Astrocyte (in vitro differentiated cells and primary cell): ENCODE measurements around the gene NEMP2. TPM values are rescaled to one million over a fixed set of nuclear protein-coding genes. Genes with fewer than 3 reads are reported as not detected.

ENCODE experiments used
- DNase-seq: peaks from one replicate; pipeline ENCODE4 v3.0.0-alpha.2; 2010; ENCODE audit warnings: low read depth
- FAIRE-seq: peaks from 2 replicates; lab custom pipeline; 2011; peaks lifted over from hg19 to GRCh38; lab: Jason Lieb, UNC
- H2AFZ ChIP-seq: 2 replicates; pipeline ENCODE4 v1.6.0; 2012; ENCODE audit warnings: low read depth, low read length, inconsistent platforms
- H3K27ac ChIP-seq: 2 replicates; pipeline ENCODE4 v1.5.1; 2011; ENCODE audit warnings: low read depth, low read length, inconsistent platforms
- H3K27me3 ChIP-seq: 2 replicates; pipeline ENCODE4 v1.6.0; 2011; ENCODE audit warnings: low read length, inconsistent platforms; ENCODE audit not compliant: insufficient read depth
- H3K36me3 ChIP-seq: 2 replicates; pipeline ENCODE4 v1.5.1; 2011; ENCODE audit warnings: low read length, inconsistent platforms; ENCODE audit not compliant: insufficient read depth
- H3K4me1 ChIP-seq: 2 replicates; pipeline ENCODE4 v1.5.1; 2011; ENCODE audit warnings: low read length, inconsistent platforms; ENCODE audit not compliant: insufficient read depth
- H3K4me2 ChIP-seq: 2 replicates; pipeline ENCODE4 v1.6.0; 2012; ENCODE audit warnings: low read length, inconsistent platforms
- H3K4me3 ChIP-seq: 2 replicates; pipeline ENCODE4 v1.5.1; 2011; ENCODE audit warnings: low read depth, mild to moderate bottlenecking, low read length, inconsistent platforms; ENCODE audit not compliant: insufficient read depth
- H3K79me2 ChIP-seq: 2 replicates; pipeline ENCODE4 v1.6.0; 2012; ENCODE audit warnings: mild to moderate bottlenecking, low read length, inconsistent platforms; ENCODE audit not compliant: insufficient read depth
- H3K9ac ChIP-seq: 2 replicates; pipeline ENCODE4 v1.6.0; 2012; ENCODE audit warnings: mild to moderate bottlenecking, low read length, inconsistent platforms
- H3K9me3 ChIP-seq: 2 replicates; pipeline ENCODE4 v1.5.1; 2012; ENCODE audit warnings: low read depth, mild to moderate bottlenecking, low read length, inconsistent platforms; ENCODE audit not compliant: insufficient read depth
- H4K20me1 ChIP-seq: 2 replicates; pipeline ENCODE4 v1.6.0; 2012; ENCODE audit warnings: low read length, inconsistent platforms; ENCODE audit not compliant: insufficient read depth
- H3K27ac Mint-ChIP-seq: one replicate; pipeline ENCODE4 v1.8.0; 2021; ENCODE audit warnings: mild to moderate bottlenecking, mixed read lengths; ENCODE audit not compliant: unreplicated experiment
- H3K27me3 Mint-ChIP-seq: one replicate; pipeline ENCODE4 v1.8.0; 2021; ENCODE audit warnings: low read depth, mixed read lengths; ENCODE audit not compliant: unreplicated experiment
- H3K36me3 Mint-ChIP-seq: one replicate; pipeline ENCODE4 v1.8.0; 2021; ENCODE audit warnings: low read depth, mixed read lengths; ENCODE audit not compliant: unreplicated experiment
- H3K4me1 Mint-ChIP-seq: one replicate; pipeline ENCODE4 v1.8.0; 2021; ENCODE audit warnings: low read depth, mixed read lengths; ENCODE audit not compliant: unreplicated experiment
- H3K4me3 Mint-ChIP-seq: one replicate; pipeline ENCODE4 v1.8.0; 2021; ENCODE audit warnings: mild to moderate bottlenecking, moderate library complexity, mixed read lengths; ENCODE audit not compliant: unreplicated experiment
- H3K9me3 Mint-ChIP-seq: one replicate; pipeline ENCODE4 v1.8.0; 2021; ENCODE audit warnings: mild to moderate bottlenecking, mixed read lengths; ENCODE audit not compliant: unreplicated experiment
- EZH2 ChIP-seq: IDR thresholded peaks from 2 replicates; pipeline ENCODE4 v1.6.1; 2012; ENCODE audit warnings: mild to moderate bottlenecking, low read length, inconsistent platforms; ENCODE audit not compliant: insufficient read depth
- total RNA-seq: library from RNA; stranded (reverse); gene quantifications from 2 replicates; pipeline ENCODE4 v1.2.1, GENCODE V29; 2021
- TF ChIP-seq, protein P1 (sequence below): IDR thresholded peaks from 2 replicates; pipeline ENCODE4 v1.5.1; 2011; ENCODE audit warnings: low read depth, mild to moderate bottlenecking, inconsistent platforms, low read length, moderate library complexity; ENCODE audit not compliant: insufficient read depth

Gene NEMP2
- total RNA-seq, 1 donor from 2014 or later: 2.7 TPM

DNA sequence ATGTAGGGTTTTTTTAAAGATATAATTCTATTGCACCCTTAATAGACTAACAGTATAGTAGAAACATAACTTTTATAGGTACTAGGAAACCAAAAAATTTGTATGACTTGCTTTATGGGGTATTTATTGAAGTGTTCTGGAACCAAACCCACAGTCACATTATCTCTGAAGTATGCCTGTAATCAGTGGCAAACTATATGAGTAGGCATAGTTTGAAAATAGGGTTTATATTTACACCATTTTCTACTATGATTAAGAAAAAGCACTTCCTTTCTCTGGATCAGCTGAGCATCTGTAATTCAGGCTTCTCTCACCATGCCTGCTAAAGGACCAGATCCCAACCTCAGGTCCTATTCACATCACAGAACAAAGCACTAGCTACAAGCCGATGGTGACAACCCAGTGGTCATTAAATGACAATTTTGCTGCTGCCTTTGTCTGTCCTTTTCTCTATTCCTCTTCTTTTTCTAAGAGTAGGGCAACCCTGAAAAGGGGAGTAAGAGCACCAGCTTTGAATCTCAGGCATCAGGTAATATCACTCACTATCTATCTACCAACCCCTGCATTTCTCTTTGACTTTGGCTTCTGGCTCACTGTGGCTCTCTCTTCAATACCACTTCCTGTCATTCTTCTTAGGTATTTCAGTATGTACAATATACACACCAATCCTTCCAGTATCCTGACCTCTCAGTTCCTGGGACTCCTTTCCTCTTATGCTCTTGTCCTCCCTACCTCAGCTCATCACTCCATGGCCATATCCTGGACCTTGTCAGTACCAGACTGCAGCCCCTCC lies 14.4 kb downstream of the NEMP2 start:
- Histone ChIP-seq H3K9ac (no peak overlapping the region), H3K79me2 (no peaks in the 10 kb centered on the region), H3K36me3 (no peaks in the 10 kb centered on the region), H3K27ac (no peak overlapping the region), H3K4me3 (no peak overlapping the region), H4K20me1 (no peaks in the 10 kb centered on the region), H3K9me3 (no peaks in the 10 kb centered on the region), H3K27me3 (no peaks in the 10 kb centered on the region), H3K4me1 (no peaks in the 10 kb centered on the region), H3K4me2 (no peak overlapping the region), H2AFZ (no peak overlapping the region)
- Mint-ChIP-seq H3K9me3 (peaks cover 2% of the 10 kb centered on the region), H3K4me3 (no peak overlapping the region), H3K4me1 (no peaks in the 10 kb centered on the region), H3K27me3 (peaks cover 9% of the 10 kb centered on the region), H3K36me3 (no peaks in the 10 kb centered on the region), H3K27ac (no peak overlapping the region)
- TF ChIP-seq, protein P1, sequence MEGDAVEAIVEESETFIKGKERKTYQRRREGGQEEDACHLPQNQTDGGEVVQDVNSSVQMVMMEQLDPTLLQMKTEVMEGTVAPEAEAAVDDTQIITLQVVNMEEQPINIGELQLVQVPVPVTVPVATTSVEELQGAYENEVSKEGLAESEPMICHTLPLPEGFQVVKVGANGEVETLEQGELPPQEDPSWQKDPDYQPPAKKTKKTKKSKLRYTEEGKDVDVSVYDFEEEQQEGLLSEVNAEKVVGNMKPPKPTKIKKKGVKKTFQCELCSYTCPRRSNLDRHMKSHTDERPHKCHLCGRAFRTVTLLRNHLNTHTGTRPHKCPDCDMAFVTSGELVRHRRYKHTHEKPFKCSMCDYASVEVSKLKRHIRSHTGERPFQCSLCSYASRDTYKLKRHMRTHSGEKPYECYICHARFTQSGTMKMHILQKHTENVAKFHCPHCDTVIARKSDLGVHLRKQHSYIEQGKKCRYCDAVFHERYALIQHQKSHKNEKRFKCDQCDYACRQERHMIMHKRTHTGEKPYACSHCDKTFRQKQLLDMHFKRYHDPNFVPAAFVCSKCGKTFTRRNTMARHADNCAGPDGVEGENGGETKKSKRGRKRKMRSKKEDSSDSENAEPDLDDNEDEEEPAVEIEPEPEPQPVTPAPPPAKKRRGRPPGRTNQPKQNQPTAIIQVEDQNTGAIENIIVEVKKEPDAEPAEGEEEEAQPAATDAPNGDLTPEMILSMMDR: no peak
- no peak for TF ChIP-seq EZH2
- no peak for FAIRE-seq
- DNase-seq: no peak

GRCh38 chr2:190517468-190517867 lies 17.1 kb downstream of the NEMP2 start:
- H4K20me1 ChIP-seq: no peaks in the 10 kb centered on the region
- H3K4me2 ChIP-seq: no peak overlapping the region
- no peak overlapping the region for H3K27ac ChIP-seq
- Mint-ChIP-seq H3K27ac (no peak overlapping the region), H3K4me3 (no peak overlapping the region), H3K27me3 (peaks cover 9% of the 10 kb centered on the region), H3K4me1 (no peaks in the 10 kb centered on the region), H3K36me3 (no peaks in the 10 kb centered on the region), H3K9me3 (peaks cover 2% of the 10 kb centered on the region)
- FAIRE-seq (no peak), DNase-seq (no peak)
- H3K9me3 ChIP-seq: no peaks in the 10 kb centered on the region
- H2AFZ ChIP-seq: no peak overlapping the region
- H3K27me3 ChIP-seq: no peaks in the 10 kb centered on the region
- no peaks in the 10 kb centered on the region for H3K4me1 ChIP-seq
- no peaks in the 10 kb centered on the region for H3K79me2 ChIP-seq
- no peak overlapping the region for H3K9ac ChIP-seq
- no peak overlapping the region for H3K4me3 ChIP-seq
- no peaks in the 10 kb centered on the region for H3K36me3 ChIP-seq
- TF ChIP-seq, protein P1: no peak
- no peak for TF ChIP-seq EZH2

- H3K27me3 ChIP-seq: no peaks in the 10 kb centered on the region
- no peak overlapping the region for H2AFZ ChIP-seq
- TF ChIP-seq EZH2: no peak
- TF ChIP-seq, protein P1: no peak
- no peak for FAIRE-seq
- H3K4me1 ChIP-seq: no peaks in the 10 kb centered on the region
- no peaks in the 10 kb centered on the region for H4K20me1 ChIP-seq
- no peak overlapping the region for H3K4me3 ChIP-seq
- Mint-ChIP-seq H3K36me3 (no peaks in the 10 kb centered on the region), H3K27ac (no peak overlapping the region), H3K4me1 (no peaks in the 10 kb centered on the region), H3K9me3 (peaks cover 2% of the 10 kb centered on the region), H3K4me3 (no peak overlapping the region), H3K27me3 (peaks cover 9% of the 10 kb centered on the region)
- H3K36me3 ChIP-seq: no peaks in the 10 kb centered on the region
- no peak for DNase-seq
- no peaks in the 10 kb centered on the region for H3K9me3 ChIP-seq
- no peak overlapping the region for H3K4me2 ChIP-seq
- no peak overlapping the region for H3K27ac ChIP-seq
- no peak overlapping the region for H3K9ac ChIP-seq
- no peaks in the 10 kb centered on the region for H3K79me2 ChIP-seq
Measured at GRCh38 chr2:190515687-190516086, 18.8 kb downstream of the NEMP2 start.
